HTERT RPE-1 (cell line): ENCODE data around the gene SLC14A1.
"Not testable (repeated sequence)": the region's sequence is repeated elsewhere in the genome, so short reads cannot be mapped to it uniquely, and the experiment has no call there.

Source experiments
- in situ Hi-C: fragments of 300-500 bp; cut with MboI; formaldehyde crosslinking; loops from 4 replicates; pipeline ENCODE4 v1.14.3; 2020; ENCODE audit warnings: low sequenced_read_pairs

Gene SLC14A1

GRCh38 chr18:45753286-45753685, 29.3 kb downstream of the SLC14A1 start:
- in situ Hi-C loops, result no loop called here

GRCh38 chr18:45755934-45756333, 32.0 kb downstream of the SLC14A1 start:
- in situ Hi-C loops, result no loop called here

- in situ Hi-C loops, result no loop called here
Measured at GRCh38 chr18:45757005-45757404, 33.0 kb downstream of the SLC14A1 start.

GRCh38 chr18:45757644-45758043, 33.7 kb downstream of the SLC14A1 start:
- in situ Hi-C loops, result not testable (repeated sequence)

GRCh38 chr18:45760462-45761036, 36.6 kb downstream of the SLC14A1 start:
- in situ Hi-C loops, result no loop called here

- in situ Hi-C loops, result no loop called here
Measured at GRCh38 chr18:45761512-45762114, 37.6 kb downstream of the SLC14A1 start.

GRCh38 chr18:45764000-45764686, 40.2 kb downstream of the SLC14A1 start:
- in situ Hi-C loops, result no loop called here

GRCh38 chr18:45765796-45766195, 41.8 kb downstream of the SLC14A1 start:
- in situ Hi-C loops, result no loop called here

- in situ Hi-C loops, result no loop called here
Measured at GRCh38 chr18:45771587-45772480, 47.9 kb downstream of the SLC14A1 start.

- in situ Hi-C loops, result no loop called here
Measured at GRCh38 chr18:45774065-45774521, 50.1 kb downstream of the SLC14A1 start.

- in situ Hi-C loops, result no loop called here
Measured at GRCh38 chr18:45775241-45775676, 51.3 kb downstream of the SLC14A1 start.

GRCh38 chr18:45775743-45776142, 51.8 kb downstream of the SLC14A1 start:
- in situ Hi-C loops, result no loop called here

GRCh38 chr18:45777393-45777792, 53.4 kb downstream of the SLC14A1 start:
- in situ Hi-C loops, result no loop called here

- in situ Hi-C loops, result no loop called here
Measured at GRCh38 chr18:45780568-45780967, 56.6 kb downstream of the SLC14A1 start.

- in situ Hi-C loops, result no loop called here
Measured at GRCh38 chr18:45782662-45783061, 58.7 kb downstream of the SLC14A1 start.

GRCh38 chr18:45783097-45784075, 59.4 kb downstream of the SLC14A1 start:
- in situ Hi-C loops, result no loop called here

- in situ Hi-C loops, result no loop called here
Measured at GRCh38 chr18:45785134-45785533, 61.2 kb downstream of the SLC14A1 start.

- in situ Hi-C loops, result no loop called here
Measured at GRCh38 chr18:45786941-45787340, 63.0 kb downstream of the SLC14A1 start.

GRCh38 chr18:45787346-45787745, 63.4 kb downstream of the SLC14A1 start:
- in situ Hi-C loops, result no loop called here

- in situ Hi-C loops, result no loop called here
Measured at GRCh38 chr18:45788861-45789260, 64.9 kb downstream of the SLC14A1 start.
